Astrocyte (in vitro differentiated cells and primary cell): ENCODE measurements around the gene NEK7. TPM values are rescaled to one million over a fixed set of nuclear protein-coding genes. Genes with fewer than 3 reads are reported as not detected.

Source experiments
- DNase-seq: peaks from one replicate; pipeline ENCODE4 v3.0.0-alpha.2; 2010; ENCODE audit warnings: low read depth
- FAIRE-seq: peaks from 2 replicates; lab custom pipeline; 2011; peaks lifted over from hg19 to GRCh38; lab: Jason Lieb, UNC
- H2AFZ ChIP-seq: 2 replicates; pipeline ENCODE4 v1.6.0; 2012; ENCODE audit warnings: low read depth, low read length, inconsistent platforms
- H3K27ac ChIP-seq: 2 replicates; pipeline ENCODE4 v1.5.1; 2011; ENCODE audit warnings: low read depth, low read length, inconsistent platforms
- H3K27me3 ChIP-seq: 2 replicates; pipeline ENCODE4 v1.6.0; 2011; ENCODE audit warnings: low read length, inconsistent platforms; ENCODE audit not compliant: insufficient read depth
- H3K36me3 ChIP-seq: 2 replicates; pipeline ENCODE4 v1.5.1; 2011; ENCODE audit warnings: low read length, inconsistent platforms; ENCODE audit not compliant: insufficient read depth
- H3K4me1 ChIP-seq: 2 replicates; pipeline ENCODE4 v1.5.1; 2011; ENCODE audit warnings: low read length, inconsistent platforms; ENCODE audit not compliant: insufficient read depth
- H3K4me2 ChIP-seq: 2 replicates; pipeline ENCODE4 v1.6.0; 2012; ENCODE audit warnings: low read length, inconsistent platforms
- H3K4me3 ChIP-seq: 2 replicates; pipeline ENCODE4 v1.5.1; 2011; ENCODE audit warnings: low read depth, mild to moderate bottlenecking, low read length, inconsistent platforms; ENCODE audit not compliant: insufficient read depth
- H3K79me2 ChIP-seq: 2 replicates; pipeline ENCODE4 v1.6.0; 2012; ENCODE audit warnings: mild to moderate bottlenecking, low read length, inconsistent platforms; ENCODE audit not compliant: insufficient read depth
- H3K9ac ChIP-seq: 2 replicates; pipeline ENCODE4 v1.6.0; 2012; ENCODE audit warnings: mild to moderate bottlenecking, low read length, inconsistent platforms
- H3K9me3 ChIP-seq: 2 replicates; pipeline ENCODE4 v1.5.1; 2012; ENCODE audit warnings: low read depth, mild to moderate bottlenecking, low read length, inconsistent platforms; ENCODE audit not compliant: insufficient read depth
- H4K20me1 ChIP-seq: 2 replicates; pipeline ENCODE4 v1.6.0; 2012; ENCODE audit warnings: low read length, inconsistent platforms; ENCODE audit not compliant: insufficient read depth
- H3K27ac Mint-ChIP-seq: one replicate; pipeline ENCODE4 v1.8.0; 2021; ENCODE audit warnings: mild to moderate bottlenecking, mixed read lengths; ENCODE audit not compliant: unreplicated experiment
- H3K27me3 Mint-ChIP-seq: one replicate; pipeline ENCODE4 v1.8.0; 2021; ENCODE audit warnings: low read depth, mixed read lengths; ENCODE audit not compliant: unreplicated experiment
- H3K36me3 Mint-ChIP-seq: one replicate; pipeline ENCODE4 v1.8.0; 2021; ENCODE audit warnings: low read depth, mixed read lengths; ENCODE audit not compliant: unreplicated experiment
- H3K4me1 Mint-ChIP-seq: one replicate; pipeline ENCODE4 v1.8.0; 2021; ENCODE audit warnings: low read depth, mixed read lengths; ENCODE audit not compliant: unreplicated experiment
- H3K4me3 Mint-ChIP-seq: one replicate; pipeline ENCODE4 v1.8.0; 2021; ENCODE audit warnings: mild to moderate bottlenecking, moderate library complexity, mixed read lengths; ENCODE audit not compliant: unreplicated experiment
- H3K9me3 Mint-ChIP-seq: one replicate; pipeline ENCODE4 v1.8.0; 2021; ENCODE audit warnings: mild to moderate bottlenecking, mixed read lengths; ENCODE audit not compliant: unreplicated experiment
- EZH2 ChIP-seq: IDR thresholded peaks from 2 replicates; pipeline ENCODE4 v1.6.1; 2012; ENCODE audit warnings: mild to moderate bottlenecking, low read length, inconsistent platforms; ENCODE audit not compliant: insufficient read depth
- total RNA-seq: library from RNA; stranded (reverse); gene quantifications from 2 replicates; pipeline ENCODE4 v1.2.1, GENCODE V29; 2021
- TF ChIP-seq, protein P1 (sequence below): IDR thresholded peaks from 2 replicates; pipeline ENCODE4 v1.5.1; 2011; ENCODE audit warnings: low read depth, mild to moderate bottlenecking, inconsistent platforms, low read length, moderate library complexity; ENCODE audit not compliant: insufficient read depth

NEK7 gene
- total RNA-seq, 1 donor from 2014 or later = 125 TPM

DNA sequence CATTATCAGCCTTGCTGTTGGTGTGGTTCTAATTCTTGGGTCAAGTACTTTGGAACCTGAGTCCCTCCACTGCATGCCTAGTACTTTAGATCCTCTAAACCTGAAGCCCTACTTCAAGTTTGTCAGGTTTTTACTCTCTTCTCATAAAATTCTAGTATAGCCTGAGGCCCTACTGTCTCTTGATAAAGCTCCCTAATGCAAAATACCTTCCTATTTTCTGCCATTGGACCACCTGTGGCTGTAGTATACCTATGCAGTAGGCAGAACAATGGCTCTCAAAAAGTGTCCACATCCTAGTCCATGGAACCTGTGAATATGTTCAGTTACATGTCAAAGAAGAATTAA, 47.5 kb upstream of the NEK7 start:
- DNase-seq (no peak), FAIRE-seq (no peak)
- H2AFZ ChIP-seq = no peak overlapping the region
- H3K36me3 ChIP-seq = no peaks in the 10 kb centered on the region
- H3K36me3 Mint-ChIP-seq = no peaks in the 10 kb centered on the region
- no peaks in the 10 kb centered on the region for H3K27me3 ChIP-seq
- H3K27ac ChIP-seq = no peak overlapping the region
- H3K27ac Mint-ChIP-seq = no peak overlapping the region
- H3K4me3 Mint-ChIP-seq = no peak overlapping the region
- no peaks in the 10 kb centered on the region for H3K27me3 Mint-ChIP-seq
- H3K4me1 Mint-ChIP-seq = peaks cover 5% of the 10 kb centered on the region
- H3K79me2 ChIP-seq = no peaks in the 10 kb centered on the region
- no peak overlapping the region for H3K4me2 ChIP-seq
- H3K9me3 Mint-ChIP-seq = peaks cover 6% of the 10 kb centered on the region
- no peaks in the 10 kb centered on the region for H3K4me1 ChIP-seq
- no peak overlapping the region for H3K9ac ChIP-seq
- no peak overlapping the region for H3K4me3 ChIP-seq
- H3K9me3 ChIP-seq = no peaks in the 10 kb centered on the region
- TF ChIP-seq, protein P1, sequence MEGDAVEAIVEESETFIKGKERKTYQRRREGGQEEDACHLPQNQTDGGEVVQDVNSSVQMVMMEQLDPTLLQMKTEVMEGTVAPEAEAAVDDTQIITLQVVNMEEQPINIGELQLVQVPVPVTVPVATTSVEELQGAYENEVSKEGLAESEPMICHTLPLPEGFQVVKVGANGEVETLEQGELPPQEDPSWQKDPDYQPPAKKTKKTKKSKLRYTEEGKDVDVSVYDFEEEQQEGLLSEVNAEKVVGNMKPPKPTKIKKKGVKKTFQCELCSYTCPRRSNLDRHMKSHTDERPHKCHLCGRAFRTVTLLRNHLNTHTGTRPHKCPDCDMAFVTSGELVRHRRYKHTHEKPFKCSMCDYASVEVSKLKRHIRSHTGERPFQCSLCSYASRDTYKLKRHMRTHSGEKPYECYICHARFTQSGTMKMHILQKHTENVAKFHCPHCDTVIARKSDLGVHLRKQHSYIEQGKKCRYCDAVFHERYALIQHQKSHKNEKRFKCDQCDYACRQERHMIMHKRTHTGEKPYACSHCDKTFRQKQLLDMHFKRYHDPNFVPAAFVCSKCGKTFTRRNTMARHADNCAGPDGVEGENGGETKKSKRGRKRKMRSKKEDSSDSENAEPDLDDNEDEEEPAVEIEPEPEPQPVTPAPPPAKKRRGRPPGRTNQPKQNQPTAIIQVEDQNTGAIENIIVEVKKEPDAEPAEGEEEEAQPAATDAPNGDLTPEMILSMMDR = no peak
- no peak for TF ChIP-seq EZH2
- H4K20me1 ChIP-seq = no peaks in the 10 kb centered on the region

GRCh38 chr1:198113342-198113750, 43.5 kb upstream of the NEK7 start:
- no peaks in the 10 kb centered on the region for H4K20me1 ChIP-seq
- H3K27ac ChIP-seq = no peak overlapping the region
- no peaks in the 10 kb centered on the region for H3K27me3 ChIP-seq
- FAIRE-seq = peak; percentile 62
- H3K9ac ChIP-seq = no peak overlapping the region
- no peaks in the 10 kb centered on the region for H3K79me2 ChIP-seq
- no peak overlapping the region for H3K4me3 Mint-ChIP-seq
- TF ChIP-seq EZH2 = no peak
- H3K4me1 Mint-ChIP-seq = no peaks in the 10 kb centered on the region
- no peaks in the 10 kb centered on the region for H3K27me3 Mint-ChIP-seq
- DNase-seq = peak; percentile 85
- no peaks in the 10 kb centered on the region for H3K36me3 Mint-ChIP-seq
- no peak overlapping the region for H3K4me2 ChIP-seq
- H3K4me3 ChIP-seq = no peak overlapping the region
- H3K36me3 ChIP-seq = no peaks in the 10 kb centered on the region
- peaks cover 12% of the 10 kb centered on the region for H3K4me1 ChIP-seq
- no peaks in the 10 kb centered on the region for H3K9me3 ChIP-seq
- no peak overlapping the region for H3K27ac Mint-ChIP-seq
- H3K9me3 Mint-ChIP-seq = peaks cover 3% of the 10 kb centered on the region
- no peak overlapping the region for H2AFZ ChIP-seq

- no peaks in the 10 kb centered on the region for H3K79me2 ChIP-seq
- FAIRE-seq (no peak), DNase-seq (no peak)
- Mint-ChIP-seq H3K9me3 (no peaks in the 10 kb centered on the region), H3K27ac (no peak overlapping the region), H3K4me1 (no peaks in the 10 kb centered on the region), H3K27me3 (no peaks in the 10 kb centered on the region), H3K4me3 (no peak overlapping the region), H3K36me3 (no peaks in the 10 kb centered on the region)
- no peak overlapping the region for H3K9ac ChIP-seq
- H3K27ac ChIP-seq = no peak overlapping the region
- H3K4me2 ChIP-seq = no peak overlapping the region
- H3K27me3 ChIP-seq = no peaks in the 10 kb centered on the region
- H2AFZ ChIP-seq = no peak overlapping the region
- no peaks in the 10 kb centered on the region for H3K36me3 ChIP-seq
- no peaks in the 10 kb centered on the region for H3K9me3 ChIP-seq
- H3K4me1 ChIP-seq = peaks cover 33% of the 10 kb centered on the region
- H3K4me3 ChIP-seq = no peak overlapping the region
- TF ChIP-seq EZH2 = no peak
- TF ChIP-seq, protein P1 = no peak
- H4K20me1 ChIP-seq = no peaks in the 10 kb centered on the region
These were observed 40.7 kb upstream of the NEK7 start for GRCh38 chr1:198116069-198116468.
